Islet of Langerhans (tissue), 1 donor: Measurements from ENCODE around the gene NPHP4.

Experiments
- FAIRE-seq: peaks from one replicate; lab custom pipeline; 2011; peaks lifted over from hg19 to GRCh38; lab: Jason Lieb, UNC

Gene NPHP4

GRCh38 chr1:5970610-5971273 lies 21.5 kb downstream of the NPHP4 start:
- peak; percentile 99 for FAIRE-seq

- no peak for FAIRE-seq
Measured at GRCh38 chr1:5969168-5969567, 23.1 kb downstream of the NPHP4 start.

- FAIRE-seq = no peak
Measured at GRCh38 chr1:5968161-5968736, 24.0 kb downstream of the NPHP4 start.

- no peak for FAIRE-seq
Measured at GRCh38 chr1:5967351-5968160, 24.7 kb downstream of the NPHP4 start.

GRCh38 chr1:5966543-5967205 lies 25.6 kb downstream of the NPHP4 start:
- FAIRE-seq = no peak

GRCh38 chr1:5965586-5966131 lies 26.6 kb downstream of the NPHP4 start:
- FAIRE-seq = no peak

GRCh38 chr1:5962265-5963105 lies 29.7 kb downstream of the NPHP4 start:
- FAIRE-seq = no peak

GRCh38 chr1:5961601-5962000 lies 30.6 kb downstream of the NPHP4 start:
- FAIRE-seq = no peak

GRCh38 chr1:5960336-5960735 lies 31.9 kb downstream of the NPHP4 start:
- no peak for FAIRE-seq

GRCh38 chr1:5959667-5960230 lies 32.5 kb downstream of the NPHP4 start:
- FAIRE-seq = no peak

GRCh38 chr1:5959087-5959486 lies 33.1 kb downstream of the NPHP4 start:
- no peak for FAIRE-seq

GRCh38 chr1:5956022-5956830 lies 36.0 kb downstream of the NPHP4 start:
- no peak for FAIRE-seq

- FAIRE-seq = no peak
Measured at GRCh38 chr1:5955479-5955977, 36.7 kb downstream of the NPHP4 start.

GRCh38 chr1:5954964-5955363 lies 37.3 kb downstream of the NPHP4 start:
- FAIRE-seq = no peak

GRCh38 chr1:5953386-5953785 lies 38.8 kb downstream of the NPHP4 start:
- FAIRE-seq = no peak

GRCh38 chr1:5951846-5952410 lies 40.3 kb downstream of the NPHP4 start:
- no peak for FAIRE-seq

- FAIRE-seq = no peak
Measured at GRCh38 chr1:5950994-5951785, 41.0 kb downstream of the NPHP4 start.

GRCh38 chr1:5950201-5950895 lies 41.9 kb downstream of the NPHP4 start:
- no peak for FAIRE-seq

GRCh38 chr1:5949761-5950100 lies 42.5 kb downstream of the NPHP4 start:
- no peak for FAIRE-seq
